PC-3 (cell line): Measurements from ENCODE around the gene POLR3GL. TPM values are rescaled to one million over a fixed set of nuclear protein-coding genes. Genes with fewer than 3 reads are reported as not detected.
A peak's percentile ranks its signal among the peaks of the same experiment; 100 is the strongest.

Experiments
- ATAC-seq: fragments of 200-7000 bp; cut with Tn5 transposase; 2 replicates; pipeline ENCODE4 v1.9.1; 2020; ENCODE audit warnings: mild to moderate bottlenecking, moderate library complexity
- BruUV-seq: library from RNA; stranded (reverse); fragments of 400-500 nt; replicated peaks from 2 replicates; lab custom pipeline; 2021; lab: Mats Ljungman, UMichigan
- CTCF ChIA-PET: fragments of 300-600 bp; sonication (Branson Sonifier 250); formaldehyde crosslinking; loops from one replicate; lab custom pipeline; 2022; ENCODE audit warnings: antibody characterized with exemption; lab: Charles Lee
- POLR2A ChIA-PET: fragments of 300-600 bp; sonication (Branson Sonifier 250); formaldehyde crosslinking; loops from one replicate; lab custom pipeline; 2022; ENCODE audit warnings: antibody characterized with exemption; ENCODE audit not compliant: unreplicated experiment; lab: Charles Lee
- DNase-seq: peaks from one replicate; pipeline ENCODE4 v3.0.0-alpha.2; 2015
- H2AFZ ChIP-seq: fragments of 300-600 bp; sonication (generic); 2 replicates; pipeline ENCODE4 v1.6.0; 2016; ENCODE audit warnings: antibody characterized with exemption, low read length
- H3F3A ChIP-seq: fragments of 300-600 bp; sonication (generic); one replicate; pipeline ENCODE4 v1.6.0; 2017; ENCODE audit warnings: antibody characterized with exemption, low read length, control low read depth, mild to moderate bottlenecking; ENCODE audit not compliant: unreplicated experiment
- H3K27ac ChIP-seq: fragments of 300-600 bp; sonication (generic); 2 replicates; pipeline ENCODE4 v1.5.1; 2016; ENCODE audit warnings: mild to moderate bottlenecking, low read length
- H3K27me3 ChIP-seq: fragments of 300-600 bp; sonication (generic); 2 replicates; pipeline ENCODE4 v1.6.1; 2016; ENCODE audit warnings: low read length, mixed read lengths
- H3K36me3 ChIP-seq: fragments of 300-600 bp; sonication (generic); 2 replicates; pipeline ENCODE4 v1.6.1; 2016; ENCODE audit warnings: low read depth, mixed run types, low read length, mixed read lengths
- H3K4me1 ChIP-seq: fragments of 300-600 bp; sonication (generic); 2 replicates; pipeline ENCODE4 v1.5.1; 2016; ENCODE audit warnings: low read length; ENCODE audit not compliant: insufficient read depth
- H3K4me2 ChIP-seq: fragments of 300-600 bp; sonication (generic); 2 replicates; pipeline ENCODE4 v1.6.0; 2016; ENCODE audit warnings: low read length
- H3K4me3 ChIP-seq: fragments of 300-600 bp; sonication (generic); 2 replicates; pipeline ENCODE4 v1.5.1; 2016; ENCODE audit warnings: mild to moderate bottlenecking, low read length, mixed read lengths
- H3K79me2 ChIP-seq: fragments of 300-600 bp; sonication (generic); 2 replicates; pipeline ENCODE4 v1.6.1; 2017; ENCODE audit warnings: low read length, mixed read lengths
- H3K9ac ChIP-seq: fragments of 300-600 bp; sonication (generic); 2 replicates; pipeline ENCODE4 v1.6.0; 2016; ENCODE audit warnings: mild to moderate bottlenecking, low read length
- H3K9me2 ChIP-seq: fragments of 300-600 bp; sonication (generic); replicated peaks from 2 replicates; pipeline ENCODE4 v1.6.1; 2016; ENCODE audit warnings: mixed run types, low read length, mixed read lengths
- H3K9me3 ChIP-seq: fragments of 300-600 bp; sonication (generic); 2 replicates; pipeline ENCODE4 v1.6.1; 2016; ENCODE audit warnings: low read length, mixed read lengths
- H4K20me1 ChIP-seq: fragments of 300-600 bp; sonication (generic); 2 replicates; pipeline ENCODE4 v1.6.1; 2016; ENCODE audit warnings: low read length, mixed read lengths
- EZH2 ChIP-seq: fragments of 300-600 bp; sonication (generic); IDR thresholded peaks from one replicate; pipeline ENCODE4 v1.6.1; 2017; ENCODE audit warnings: antibody characterized with exemption, mild to moderate bottlenecking, low read length; ENCODE audit not compliant: unreplicated experiment
- EZH2phosphoT487 ChIP-seq: fragments of 300-600 bp; sonication (generic); IDR thresholded peaks from 2 replicates; pipeline ENCODE4 v1.6.1; 2018; ENCODE audit warnings: mild to moderate bottlenecking, antibody characterized with exemption, low read length, borderline replicate concordance
- intact Hi-C: fragments of 100-400 bp; cut with micrococcal nuclease; formaldehyde crosslinking; loops from 2 replicates; pipeline ENCODE4 v1.9.0; 2023
- total RNA-seq: library from RNA; depleted of rRNA; stranded (reverse); fragments of >200 nt; gene quantifications from 2 replicates; pipeline ENCODE4 v1.2.3, GENCODE V29; 2014
- TF ChIP-seq, protein P1 (sequence below): fragments of 300-600 bp; sonication (generic); conservative IDR thresholded peaks from 2 replicates; pipeline ENCODE4 v1.5.1; 2017; ENCODE audit warnings: antibody characterized with exemption, low read depth, mild to moderate bottlenecking, low read length

POLR3GL gene
- total RNA-seq, 1 experiment from 2014 or later = 8.4 TPM

DNA sequence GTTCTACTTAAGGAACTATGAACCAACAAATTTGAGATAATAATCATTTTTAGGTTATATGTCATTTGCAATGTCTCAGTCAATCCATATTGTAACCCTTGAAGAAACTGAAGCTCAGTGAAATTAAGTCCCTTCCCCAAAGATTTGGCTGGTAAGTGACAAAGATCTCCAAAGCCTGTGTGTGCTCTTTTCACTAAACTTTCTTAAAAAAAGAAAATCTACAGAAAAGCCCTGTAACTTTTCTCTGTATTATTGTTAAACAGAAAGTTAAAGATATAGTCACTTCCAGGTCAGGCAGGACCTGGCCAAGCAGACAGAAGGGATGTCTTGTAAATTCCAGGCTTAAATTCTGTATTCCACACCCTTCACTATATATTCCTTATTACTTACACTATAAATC is 8.1 kb upstream of the POLR3GL start:
- no peak for ATAC-seq
- Histone ChIP-seq H3K79me2 (peaks cover 24% of the 10 kb centered on the region), H2AFZ (peak overlapping the region; percentile 83; the same call in 1 of the 2 replicates), H3K27ac (no peak overlapping the region), H3F3A (no peaks in the 10 kb centered on the region), H3K9me2 (no peaks in the 10 kb centered on the region), H3K4me3 (peak overlapping the region; percentile 76), H3K4me1 (peaks cover 33% of the 10 kb centered on the region), H3K4me2 (peak overlapping the region; percentile 84), H3K36me3 (no peaks in the 10 kb centered on the region), H3K27me3 (no peaks in the 10 kb centered on the region), H3K9me3 (no peaks in the 10 kb centered on the region), H3K9ac (peak overlapping the region; percentile 50), H4K20me1 (no peaks in the 10 kb centered on the region)
- DNase-seq = no peak
- ChIA-PET POLR2A (no interaction called here), CTCF (no interaction called here)
- TF ChIP-seq EZH2 (no peak), EZH2phosphoT487 (no peak)
- TF ChIP-seq, protein P1, sequence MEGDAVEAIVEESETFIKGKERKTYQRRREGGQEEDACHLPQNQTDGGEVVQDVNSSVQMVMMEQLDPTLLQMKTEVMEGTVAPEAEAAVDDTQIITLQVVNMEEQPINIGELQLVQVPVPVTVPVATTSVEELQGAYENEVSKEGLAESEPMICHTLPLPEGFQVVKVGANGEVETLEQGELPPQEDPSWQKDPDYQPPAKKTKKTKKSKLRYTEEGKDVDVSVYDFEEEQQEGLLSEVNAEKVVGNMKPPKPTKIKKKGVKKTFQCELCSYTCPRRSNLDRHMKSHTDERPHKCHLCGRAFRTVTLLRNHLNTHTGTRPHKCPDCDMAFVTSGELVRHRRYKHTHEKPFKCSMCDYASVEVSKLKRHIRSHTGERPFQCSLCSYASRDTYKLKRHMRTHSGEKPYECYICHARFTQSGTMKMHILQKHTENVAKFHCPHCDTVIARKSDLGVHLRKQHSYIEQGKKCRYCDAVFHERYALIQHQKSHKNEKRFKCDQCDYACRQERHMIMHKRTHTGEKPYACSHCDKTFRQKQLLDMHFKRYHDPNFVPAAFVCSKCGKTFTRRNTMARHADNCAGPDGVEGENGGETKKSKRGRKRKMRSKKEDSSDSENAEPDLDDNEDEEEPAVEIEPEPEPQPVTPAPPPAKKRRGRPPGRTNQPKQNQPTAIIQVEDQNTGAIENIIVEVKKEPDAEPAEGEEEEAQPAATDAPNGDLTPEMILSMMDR = no peak
- BruUV-seq = no TSS peak
- intact Hi-C loops = loop anchor here (2.0 to 5.0 kb wide), 2 partner anchors 39 to 98 kb away; partner anchors contain the start of genes PEX11B and PIAS3

DNA sequence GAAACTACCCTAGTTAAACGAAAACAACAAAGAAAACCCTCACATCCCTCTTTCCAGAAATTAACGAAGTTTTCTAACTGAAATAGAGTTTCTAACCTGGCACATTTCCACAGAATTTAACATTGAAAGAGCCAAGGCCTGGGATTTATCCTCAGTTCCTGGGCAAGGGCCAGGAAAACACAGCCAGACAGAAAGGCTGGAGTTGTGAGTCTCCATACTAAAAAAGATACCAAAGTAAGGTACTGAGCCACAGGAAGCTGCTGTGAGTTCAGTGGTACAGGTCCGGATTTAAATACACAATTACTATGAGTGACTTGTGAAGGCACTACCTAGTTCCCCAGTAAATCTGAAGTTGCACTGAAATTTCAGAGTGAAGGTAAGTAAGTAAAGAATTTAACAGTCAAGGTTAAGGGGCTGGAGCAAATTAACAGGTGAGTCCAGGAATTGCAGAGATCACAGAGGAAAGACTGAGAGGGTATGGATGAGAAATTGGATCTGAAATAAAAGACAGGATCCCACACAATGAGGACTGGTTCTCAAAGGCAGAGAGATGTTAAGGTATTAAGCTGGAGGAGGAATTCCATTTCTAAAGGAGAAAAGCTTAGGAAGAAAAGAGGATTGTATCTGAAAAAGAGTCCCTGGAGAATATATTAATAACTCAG is 7.6 kb upstream of the POLR3GL start:
- no peaks in the 10 kb centered on the region for H3K9me3 ChIP-seq
- H4K20me1 ChIP-seq = no peaks in the 10 kb centered on the region
- POLR2A ChIA-PET = interaction anchor here (0.6 to 1.6 kb wide), 2 partner anchors 30 to 38 kb away, joined by 4 to 12 read pairs; partner anchors contain the start of genes PEX11B and RBM8A
- 0 out of 2 replicates have a peak overlapping the region, but pooled peaks have one; percentile 1 for H3K27ac ChIP-seq
- intact Hi-C loops = loop anchor here (1.0 to 5.0 kb wide), 3 partner anchors 30 to 98 kb away; partner anchors contain the start of genes PEX11B, PIAS3 and RBM8A
- DNase-seq (no peak), ATAC-seq (no peak; the same call in 1 of the 2 replicates)
- H3K27me3 ChIP-seq = no peaks in the 10 kb centered on the region
- TSS peak; percentile 42 for BruUV-seq
- H3K4me3 ChIP-seq = peak overlapping the region; percentile 76
- no peaks in the 10 kb centered on the region for H3F3A ChIP-seq
- H3K79me2 ChIP-seq = peaks cover 24% of the 10 kb centered on the region
- H3K4me1 ChIP-seq = peaks cover 38% of the 10 kb centered on the region
- H3K9me2 ChIP-seq = no peaks in the 10 kb centered on the region
- peak overlapping the region; percentile 50 for H3K9ac ChIP-seq
- TF ChIP-seq EZH2phosphoT487 (no peak), EZH2 (no peak)
- TF ChIP-seq, protein P1 = no peak
- no peaks in the 10 kb centered on the region for H3K36me3 ChIP-seq
- CTCF ChIA-PET = interaction anchor here (1.8 kb wide), 1 partner anchor 65 kb away, joined by 5 read pairs; no protein-coding TSS in a partner anchor
- peak overlapping the region; percentile 84 for H3K4me2 ChIP-seq
- H2AFZ ChIP-seq = peak overlapping the region; percentile 83
